Measurements from ENCODE around the gene CYP2C9.
"Not testable (repeated sequence)": the region's sequence is repeated elsewhere in the genome, so short reads cannot be mapped to it uniquely, and the experiment has no call there.

CYP2C9 gene

DNA sequence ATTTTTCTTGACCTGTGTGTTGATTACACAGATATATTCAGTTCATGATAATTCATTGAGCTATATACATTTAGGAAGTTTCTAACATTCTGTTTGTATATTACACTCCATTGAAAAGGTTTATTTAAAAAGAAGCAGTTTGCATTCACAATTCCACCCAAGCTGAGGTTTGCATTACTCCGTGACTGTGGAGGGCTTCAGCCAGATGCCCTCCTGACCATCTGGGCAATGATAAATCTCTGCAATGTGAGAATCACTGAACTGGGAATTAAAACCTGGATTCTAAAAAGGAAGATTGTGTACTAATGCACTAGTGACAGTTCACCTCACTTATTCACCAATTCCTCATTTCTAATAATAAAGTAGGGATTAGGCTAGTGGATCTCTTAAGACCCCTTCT lies 36.4 kb upstream of the CYP2C9 start:
- H3K23ac ChIP-seq (ENCODE audit: low read length) = no peak overlapping the region
- no peaks in the 10 kb centered on the region for H3K79me1 ChIP-seq (ENCODE audit: low read length)
- no peaks in the 10 kb centered on the region for H3K36me3 ChIP-seq (ENCODE audit: control insufficient read depth in 1 of 2, insufficient read depth in 2 of 2, low read length in 2 of 2)
- H3K4me1 ChIP-seq (ENCODE audit: control insufficient read depth in 1 of 2, insufficient read depth in 2 of 2, low read length in 2 of 2) = no peaks in the 10 kb centered on the region
- no peaks in the 10 kb centered on the region for H3K9me3 ChIP-seq (ENCODE audit: insufficient read depth, low read depth, low read length)
- H3K18ac ChIP-seq (ENCODE audit: low read length) = no peak overlapping the region
- no peak for DNase-seq
- H3K4ac ChIP-seq (ENCODE audit: low read depth, low read length) = no peak overlapping the region
- no peak overlapping the region for H3K27ac ChIP-seq (ENCODE audit: low read depth, low read length)
- no peak overlapping the region for H4K91ac ChIP-seq (ENCODE audit: low read depth, low read length)
- H3K4me2 ChIP-seq (ENCODE audit: low read length) = no peak overlapping the region
- no peak overlapping the region for H2BK12ac ChIP-seq (ENCODE audit: low read length)
- WGBS (ENCODE audit: extremely low coverage, insufficient coverage, insufficient read length) = no CpG with 5 or more reads among the region's 1 CpG
- H3K14ac ChIP-seq (ENCODE audit: low read length) = no peak overlapping the region
- H3K4me3 ChIP-seq (ENCODE audit: low read depth, low read length) = no peak overlapping the region
- no peak overlapping the region for H2BK5ac ChIP-seq (ENCODE audit: low read depth, low read length, poor library complexity)
- H2AFZ ChIP-seq (ENCODE audit: insufficient read depth, low read length, poor library complexity) = no peak overlapping the region
- H3K27me3 ChIP-seq (ENCODE audit: insufficient read depth, low read length) = no peaks in the 10 kb centered on the region
- no peak overlapping the region for H2AK5ac ChIP-seq (ENCODE audit: low read length)
- no peaks in the 10 kb centered on the region for H3K79me2 ChIP-seq (ENCODE audit: control insufficient read depth, insufficient read depth, low read length, poor library complexity)
- no peak overlapping the region for H2BK120ac ChIP-seq (ENCODE audit: insufficient read depth, low read length, poor library complexity)
- H3K9ac ChIP-seq (ENCODE audit: low read length) = no peak overlapping the region
- H4K8ac ChIP-seq (ENCODE audit: low read depth, low read length) = no peak overlapping the region
- no peak overlapping the region for H4K12ac ChIP-seq (ENCODE audit: low read depth, low read length)

DNA sequence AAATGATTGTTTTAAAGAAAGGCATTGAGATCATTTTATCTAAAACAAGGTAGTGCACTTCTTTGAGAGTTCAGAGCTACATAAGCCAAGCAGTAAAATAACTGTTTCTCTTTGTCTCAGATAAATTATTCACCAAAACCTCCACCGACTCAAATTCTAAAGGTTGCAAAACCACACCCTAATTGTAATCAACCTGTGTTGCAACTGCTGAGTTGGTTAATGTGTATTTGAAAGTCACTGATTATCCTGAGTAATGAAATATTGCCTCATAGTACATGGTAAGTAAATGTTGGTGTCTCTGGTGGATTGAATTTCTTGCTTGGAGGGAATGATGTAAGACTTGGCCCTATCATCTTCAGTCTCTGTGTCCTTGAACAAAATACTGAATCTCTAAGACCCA lies 35.9 kb upstream of the CYP2C9 start:
- H3K14ac ChIP-seq (ENCODE audit: low read length) = no peak overlapping the region
- no CpG with 5 or more reads among the region's 1 CpG for WGBS (ENCODE audit: extremely low coverage, insufficient coverage, insufficient read length)
- no peak overlapping the region for H2AFZ ChIP-seq (ENCODE audit: insufficient read depth, low read length, poor library complexity)
- H3K4me1 ChIP-seq (ENCODE audit: control insufficient read depth in 1 of 2, insufficient read depth in 2 of 2, low read length in 2 of 2) = no peaks in the 10 kb centered on the region
- no peaks in the 10 kb centered on the region for H3K27me3 ChIP-seq (ENCODE audit: insufficient read depth, low read length)
- no peak overlapping the region for H4K8ac ChIP-seq (ENCODE audit: low read depth, low read length)
- H3K79me2 ChIP-seq (ENCODE audit: control insufficient read depth, insufficient read depth, low read length, poor library complexity) = no peaks in the 10 kb centered on the region
- H3K4me3 ChIP-seq (ENCODE audit: low read depth, low read length) = no peak overlapping the region
- no peak overlapping the region for H3K4ac ChIP-seq (ENCODE audit: low read depth, low read length)
- no peak overlapping the region for H3K9ac ChIP-seq (ENCODE audit: low read length)
- no peak overlapping the region for H2BK5ac ChIP-seq (ENCODE audit: low read depth, low read length, poor library complexity)
- no peak for DNase-seq
- no peak overlapping the region for H4K12ac ChIP-seq (ENCODE audit: low read depth, low read length)
- H3K18ac ChIP-seq (ENCODE audit: low read length) = no peak overlapping the region
- no peak overlapping the region for H3K23ac ChIP-seq (ENCODE audit: low read length)
- H3K79me1 ChIP-seq (ENCODE audit: low read length) = no peaks in the 10 kb centered on the region
- H3K9me3 ChIP-seq (ENCODE audit: insufficient read depth, low read depth, low read length) = no peaks in the 10 kb centered on the region
- H2AK5ac ChIP-seq (ENCODE audit: low read length) = no peak overlapping the region
- no peak overlapping the region for H3K4me2 ChIP-seq (ENCODE audit: low read length)
- no peak overlapping the region for H3K27ac ChIP-seq (ENCODE audit: low read depth, low read length)
- H2BK120ac ChIP-seq (ENCODE audit: insufficient read depth, low read length, poor library complexity) = no peak overlapping the region
- no peak overlapping the region for H2BK12ac ChIP-seq (ENCODE audit: low read length)
- no peaks in the 10 kb centered on the region for H3K36me3 ChIP-seq (ENCODE audit: control insufficient read depth in 1 of 2, insufficient read depth in 2 of 2, low read length in 2 of 2)
- no peak overlapping the region for H4K91ac ChIP-seq (ENCODE audit: low read depth, low read length)

DNA sequence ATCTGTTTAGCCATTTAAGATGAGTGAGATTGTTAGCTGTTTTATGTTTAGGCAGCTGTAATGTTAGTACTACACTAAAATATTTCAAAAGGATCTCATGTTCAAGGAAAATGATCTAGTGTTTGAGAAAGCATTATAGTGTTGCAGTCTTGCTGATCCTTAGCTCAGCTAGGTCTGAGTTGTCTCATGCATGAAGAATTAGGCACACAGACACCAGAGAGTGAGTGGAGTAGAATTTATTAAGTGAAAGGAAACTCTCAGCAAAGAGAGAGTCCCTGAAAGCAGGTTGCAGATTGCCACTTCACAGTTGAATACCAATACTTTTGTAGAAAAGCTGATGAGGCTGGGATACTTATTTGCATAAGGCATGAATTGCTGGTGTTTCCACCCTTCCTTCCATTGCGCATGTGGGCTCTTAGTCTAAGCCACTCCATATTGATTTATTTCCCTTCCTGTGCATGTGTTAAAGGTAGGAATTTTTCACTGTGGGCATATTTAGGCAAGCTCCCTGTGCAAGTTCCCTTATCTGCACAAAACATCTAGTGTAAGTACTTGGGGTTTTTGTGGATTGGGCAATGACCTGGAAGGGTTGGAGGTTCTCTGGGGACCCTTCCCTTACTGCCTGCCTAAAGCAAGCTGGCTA lies 33.8 kb upstream of the CYP2C9 start:
- H3K27me3 ChIP-seq (ENCODE audit: insufficient read depth, low read length); H2AFZ ChIP-seq (ENCODE audit: insufficient read depth, low read length, poor library complexity); H3K4ac ChIP-seq (ENCODE audit: low read depth, low read length); H3K4me3 ChIP-seq (ENCODE audit: low read depth, low read length); H3K14ac ChIP-seq (ENCODE audit: low read length); H4K12ac ChIP-seq (ENCODE audit: low read depth, low read length); DNase-seq; H2BK12ac ChIP-seq (ENCODE audit: low read length); H2BK5ac ChIP-seq (ENCODE audit: low read depth, low read length, poor library complexity); H4K91ac ChIP-seq (ENCODE audit: low read depth, low read length); H3K36me3 ChIP-seq (ENCODE audit: control insufficient read depth in 1 of 2, insufficient read depth in 2 of 2, low read length in 2 of 2); H3K79me1 ChIP-seq (ENCODE audit: low read length); H4K8ac ChIP-seq (ENCODE audit: low read depth, low read length); H2AK5ac ChIP-seq (ENCODE audit: low read length); H3K23ac ChIP-seq (ENCODE audit: low read length); H3K27ac ChIP-seq (ENCODE audit: low read depth, low read length); H3K18ac ChIP-seq (ENCODE audit: low read length); H3K79me2 ChIP-seq (ENCODE audit: control insufficient read depth, insufficient read depth, low read length, poor library complexity); H2BK120ac ChIP-seq (ENCODE audit: insufficient read depth, low read length, poor library complexity); H3K9me3 ChIP-seq (ENCODE audit: insufficient read depth, low read depth, low read length); H3K9ac ChIP-seq (ENCODE audit: low read length); H3K4me2 ChIP-seq (ENCODE audit: low read length); H3K4me1 ChIP-seq (ENCODE audit: control insufficient read depth in 1 of 2, insufficient read depth in 2 of 2, low read length in 2 of 2): not testable (repeated sequence)
- WGBS (ENCODE audit: extremely low coverage, insufficient coverage, insufficient read length) = no CpG with 5 or more reads among the region's 1 CpG

DNA sequence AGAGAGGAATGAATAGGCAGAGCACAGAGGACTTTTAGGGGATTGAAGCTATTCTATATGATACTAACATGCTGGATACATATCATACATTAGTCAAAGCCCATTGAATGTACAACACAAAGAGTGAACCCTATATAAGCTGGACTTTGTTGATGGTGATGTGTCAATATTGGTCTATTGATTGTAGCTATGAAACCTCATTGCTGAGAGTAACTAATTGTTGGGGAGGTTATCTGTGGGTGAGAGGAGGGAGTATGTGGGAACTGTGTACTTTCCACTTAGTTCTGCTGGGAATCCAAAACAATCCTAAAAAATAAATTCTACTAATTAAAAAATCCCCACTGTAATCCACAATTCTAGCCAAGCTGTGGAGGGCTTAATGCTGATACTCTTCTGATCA lies 22.0 kb upstream of the CYP2C9 start:
- no peak overlapping the region for H4K91ac ChIP-seq (ENCODE audit: low read depth, low read length)
- H3K79me2 ChIP-seq (ENCODE audit: control insufficient read depth, insufficient read depth, low read length, poor library complexity) = no peaks in the 10 kb centered on the region
- H3K27me3 ChIP-seq (ENCODE audit: insufficient read depth, low read length) = no peaks in the 10 kb centered on the region
- no peak overlapping the region for H3K23ac ChIP-seq (ENCODE audit: low read length)
- H3K9ac ChIP-seq (ENCODE audit: low read length) = no peak overlapping the region
- H3K18ac ChIP-seq (ENCODE audit: low read length) = no peak overlapping the region
- no peaks in the 10 kb centered on the region for H3K4me1 ChIP-seq (ENCODE audit: control insufficient read depth in 1 of 2, insufficient read depth in 2 of 2, low read length in 2 of 2)
- no peak for DNase-seq
- no peak overlapping the region for H3K14ac ChIP-seq (ENCODE audit: low read length)
- no peaks in the 10 kb centered on the region for H3K9me3 ChIP-seq (ENCODE audit: insufficient read depth, low read depth, low read length)
- H2BK12ac ChIP-seq (ENCODE audit: low read length) = no peak overlapping the region
- H2AK5ac ChIP-seq (ENCODE audit: low read length) = no peak overlapping the region
- no peak overlapping the region for H3K4ac ChIP-seq (ENCODE audit: low read depth, low read length)
- H3K27ac ChIP-seq (ENCODE audit: low read depth, low read length) = no peak overlapping the region
- H2BK120ac ChIP-seq (ENCODE audit: insufficient read depth, low read length, poor library complexity) = no peak overlapping the region
- H3K4me3 ChIP-seq (ENCODE audit: low read depth, low read length) = no peak overlapping the region
- no peak overlapping the region for H3K4me2 ChIP-seq (ENCODE audit: low read length)
- no peaks in the 10 kb centered on the region for H3K36me3 ChIP-seq (ENCODE audit: control insufficient read depth in 1 of 2, insufficient read depth in 2 of 2, low read length in 2 of 2)
- no peak overlapping the region for H4K12ac ChIP-seq (ENCODE audit: low read depth, low read length)
- no peak overlapping the region for H2BK5ac ChIP-seq (ENCODE audit: low read depth, low read length, poor library complexity)
- no peaks in the 10 kb centered on the region for H3K79me1 ChIP-seq (ENCODE audit: low read length)
- H2AFZ ChIP-seq (ENCODE audit: insufficient read depth, low read length, poor library complexity) = no peak overlapping the region
- no peak overlapping the region for H4K8ac ChIP-seq (ENCODE audit: low read depth, low read length)

Data from trophoblast cell (in vitro differentiated cells and primary cell).